GM12872 (cell line): ENCODE measurements around the gene CDHR4.

Experiments used
- CTCF ChIP-seq: IDR thresholded peaks from 3 replicates; pipeline ENCODE4 v1.5.1; 2011; ENCODE audit warnings: low read depth, mild to moderate bottlenecking, low read length, moderate library complexity; ENCODE audit not compliant: insufficient read depth

Gene CDHR4

GRCh38 chr3:49799761-49800160, at the start of gene CDHR4:
Gene CDHR4, minus strand, starts transcription at chr3:49799873. Its CDS starts 61 bp downstream, at chr3:49799812.
- TF ChIP-seq CTCF: no peak

- TF ChIP-seq CTCF: no peak
Observed at GRCh38 chr3:49845694-49846093, 46.0 kb upstream of the CDHR4 start.

GRCh38 chr3:49844464-49845183, 45.0 kb upstream of the CDHR4 start:
- TF ChIP-seq CTCF: no peak

- no peak for TF ChIP-seq CTCF
Observed at GRCh38 chr3:49842843-49843517, 43.3 kb upstream of the CDHR4 start.

GRCh38 chr3:49841806-49842205, 42.1 kb upstream of the CDHR4 start:
- TF ChIP-seq CTCF: no peak

GRCh38 chr3:49841126-49841696, 41.5 kb upstream of the CDHR4 start:
- peak; percentile 65 for TF ChIP-seq CTCF

GRCh38 chr3:49840388-49840787, 40.7 kb upstream of the CDHR4 start:
- no peak for TF ChIP-seq CTCF
